Skeletal muscle cell (primary cell): ENCODE measurements around the gene EVA1C.
"Not testable (repeated sequence)": the region's sequence is repeated elsewhere in the genome, so short reads cannot be mapped to it uniquely, and the experiment has no call there.

ENCODE experiments used
- DNase-seq: peaks from one replicate; pipeline ENCODE4 v3.0.0-alpha.2; 2010; ENCODE audit warnings: low read depth
- H3K4me3 ChIP-seq: 2 replicates; pipeline ENCODE4 v1.5.1; 2011; ENCODE audit warnings: low read depth, mild to moderate bottlenecking, control low read depth, low read length, moderate library complexity

The EVA1C gene

GRCh38 chr21:32544697-32545096, 132.2 kb downstream of the EVA1C start:
- DNase-seq: no peak

GRCh38 chr21:32545948-32546441, 133.5 kb downstream of the EVA1C start:
- H3K4me3 ChIP-seq: no peak overlapping the region
- no peak for DNase-seq

More at GRCh38 chr21:32544697-32545096, 132.2 kb downstream of the EVA1C start:
- no peak overlapping the region for H3K4me3 ChIP-seq

- no peak for DNase-seq
- H3K4me3 ChIP-seq: no peak overlapping the region
Measured at GRCh38 chr21:32547018-32547417, 134.5 kb downstream of the EVA1C start.

GRCh38 chr21:32548978-32549377, 136.5 kb downstream of the EVA1C start:
- DNase-seq: no peak
- no peak overlapping the region for H3K4me3 ChIP-seq

GRCh38 chr21:32549440-32549839, 136.9 kb downstream of the EVA1C start:
- no peak for DNase-seq
- H3K4me3 ChIP-seq: no peak overlapping the region

GRCh38 chr21:32549886-32550285, 137.4 kb downstream of the EVA1C start:
- no peak for DNase-seq
- no peak overlapping the region for H3K4me3 ChIP-seq

GRCh38 chr21:32554832-32555638, 142.5 kb downstream of the EVA1C start:
- no peak for DNase-seq
- no peak overlapping the region for H3K4me3 ChIP-seq

- DNase-seq: no peak
- H3K4me3 ChIP-seq: no peak overlapping the region
Measured at GRCh38 chr21:32558106-32558505, 145.6 kb downstream of the EVA1C start.

GRCh38 chr21:32559006-32559610, 146.6 kb downstream of the EVA1C start:
- no peak overlapping the region for H3K4me3 ChIP-seq
- no peak for DNase-seq

- DNase-seq: no peak
- H3K4me3 ChIP-seq: no peak overlapping the region
Measured at GRCh38 chr21:32560896-32561295, 148.4 kb downstream of the EVA1C start.

- H3K4me3 ChIP-seq, DNase-seq: not testable (repeated sequence)
Measured at GRCh38 chr21:32561476-32561875, 149.0 kb downstream of the EVA1C start.

GRCh38 chr21:32562426-32562825, 149.9 kb downstream of the EVA1C start:
- DNase-seq: peak; percentile 31
- H3K4me3 ChIP-seq: no peak overlapping the region

- no peak overlapping the region for H3K4me3 ChIP-seq
- no peak for DNase-seq
Measured at GRCh38 chr21:32562915-32563314, 150.4 kb downstream of the EVA1C start.
